Measurements from ENCODE around the gene GJC2.

GRCh38 chr1:228151180-228151925 is 1.6 kb downstream of the GJC2 start:
- TF ChIP-seq RAD21 (conservative IDR thresholded peaks at IDR 0.05 in 1 of 2, IDR thresholded peaks at IDR 0.05 in 1 of 2) (no peak), CTCF (IDR thresholded peaks at IDR 0.05) (no peak), MYC (IDR thresholded peaks at IDR 0.05; ENCODE audit: borderline replicate concordance, low read length) (no peak), POLR2A (IDR thresholded peaks at IDR 0.05; ENCODE audit: low read length) (no peak), CEBPB (IDR thresholded peaks at IDR 0.05) (no peak), MAFK (IDR thresholded peaks at IDR 0.05; ENCODE audit: partially characterized antibody) (no peak), JUN (IDR thresholded peaks at IDR 0.05) (no peak), CHD2 (IDR thresholded peaks at IDR 0.05; ENCODE audit: low read length, partially characterized antibody) (no peak), CBX8 (IDR thresholded peaks at IDR 0.05) (no peak), NFE2L2 (conservative IDR thresholded peaks at IDR 0.05; ENCODE audit: low read length) (no peak), SMC3 (IDR thresholded peaks at IDR 0.05) (no peak), NR3C1 (IDR thresholded peaks at IDR 0.05) (no peak), REST (IDR thresholded peaks at IDR 0.05) (no peak), CHD4 (IDR thresholded peaks at IDR 0.05; ENCODE audit: borderline replicate concordance) (no peak)

All from A549 (cell line).